Activated CD8-positive, alpha-beta T cell treated with anti-CD3 and anti-CD28 coated beads for 36 hours (primary cell): ENCODE results near the gene GCC1. TPM values are rescaled to one million over a fixed set of nuclear protein-coding genes. Genes with fewer than 3 reads are reported as not detected.

ENCODE experiments used
- ATAC-seq: fragments of 200-7000 bp; cut with Tn5 transposase; one replicate; pipeline ENCODE4 v1.10.0; 2021; ENCODE audit warnings: mild to moderate bottlenecking, moderate library complexity
- CTCF ChIA-PET: fragments of 350-600 bp; sonication (Branson Sonifier 250); formaldehyde crosslinking; loops from one replicate; lab custom pipeline; 2021; ENCODE audit warnings: antibody characterized with exemption; lab: Charles Lee
- POLR2A ChIA-PET: fragments of 350-600 bp; sonication (Branson Sonifier 250); formaldehyde crosslinking; loops from one replicate; lab custom pipeline; 2021; ENCODE audit warnings: antibody characterized with exemption; lab: Charles Lee
- DNase-seq: peaks from one replicate; pipeline ENCODE4 v3.0.0-alpha.2; 2020
- H3K27ac Mint-ChIP-seq: one replicate; pipeline ENCODE4 v1.8.0; 2021; ENCODE audit warnings: mild to moderate bottlenecking, mixed read lengths
- H3K27me3 Mint-ChIP-seq: one replicate; pipeline ENCODE4 v1.8.0; 2021; ENCODE audit warnings: mixed read lengths
- H3K36me3 Mint-ChIP-seq: one replicate; pipeline ENCODE4 v1.8.0; 2021; ENCODE audit warnings: low read depth, mixed read lengths
- H3K4me1 Mint-ChIP-seq: one replicate; pipeline ENCODE4 v1.8.0; 2021; ENCODE audit warnings: low read depth, mixed read lengths
- H3K4me3 Mint-ChIP-seq: one replicate; pipeline ENCODE4 v1.8.0; 2021; ENCODE audit warnings: mild to moderate bottlenecking, moderate library complexity, mixed read lengths
- H3K9me3 Mint-ChIP-seq: one replicate; pipeline ENCODE4 v1.8.0; 2021; ENCODE audit warnings: mixed read lengths
- intact Hi-C: fragments of 100-400 bp; cut with micrococcal nuclease; formaldehyde crosslinking; loops from one replicate; pipeline ENCODE4 v1.10.0; 2022
- total RNA-seq, 2 experiments: library from RNA; stranded (reverse); gene quantifications; one replicate each; pipeline ENCODE4 v1.2.3, GENCODE V29; 2021
- TF ChIP-seq, protein P1 (sequence below): fragments of 200-600 bp; IDR thresholded peaks from one replicate; pipeline ENCODE4 v1.8.0; 2022; ENCODE audit warnings: antibody characterized with exemption, mild to moderate bottlenecking

Gene GCC1
- total RNA-seq, 2 experiments from 2014 or later, result 12.4 to 12.5 TPM

GRCh38 chr7:127598318-127598717 is 12.9 kb upstream of the GCC1 start:
- CTCF ChIA-PET, result interaction anchor here (1.0 kb wide), 1 partner anchor 31 kb away, joined by 3 read pairs; no protein-coding TSS in a partner anchor
- no peak overlapping the region for H3K27ac Mint-ChIP-seq
- peak; percentile 16 for DNase-seq
- H3K36me3 Mint-ChIP-seq, result no peaks in the 10 kb centered on the region
- intact Hi-C loops, result no loop called here
- TF ChIP-seq, protein P1, sequence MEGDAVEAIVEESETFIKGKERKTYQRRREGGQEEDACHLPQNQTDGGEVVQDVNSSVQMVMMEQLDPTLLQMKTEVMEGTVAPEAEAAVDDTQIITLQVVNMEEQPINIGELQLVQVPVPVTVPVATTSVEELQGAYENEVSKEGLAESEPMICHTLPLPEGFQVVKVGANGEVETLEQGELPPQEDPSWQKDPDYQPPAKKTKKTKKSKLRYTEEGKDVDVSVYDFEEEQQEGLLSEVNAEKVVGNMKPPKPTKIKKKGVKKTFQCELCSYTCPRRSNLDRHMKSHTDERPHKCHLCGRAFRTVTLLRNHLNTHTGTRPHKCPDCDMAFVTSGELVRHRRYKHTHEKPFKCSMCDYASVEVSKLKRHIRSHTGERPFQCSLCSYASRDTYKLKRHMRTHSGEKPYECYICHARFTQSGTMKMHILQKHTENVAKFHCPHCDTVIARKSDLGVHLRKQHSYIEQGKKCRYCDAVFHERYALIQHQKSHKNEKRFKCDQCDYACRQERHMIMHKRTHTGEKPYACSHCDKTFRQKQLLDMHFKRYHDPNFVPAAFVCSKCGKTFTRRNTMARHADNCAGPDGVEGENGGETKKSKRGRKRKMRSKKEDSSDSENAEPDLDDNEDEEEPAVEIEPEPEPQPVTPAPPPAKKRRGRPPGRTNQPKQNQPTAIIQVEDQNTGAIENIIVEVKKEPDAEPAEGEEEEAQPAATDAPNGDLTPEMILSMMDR, result peak; percentile 31
- ATAC-seq, result no peak
- POLR2A ChIA-PET, result no interaction called here
- H3K4me1 Mint-ChIP-seq, result no peaks in the 10 kb centered on the region
- H3K27me3 Mint-ChIP-seq, result no peaks in the 10 kb centered on the region
- no peaks in the 10 kb centered on the region for H3K9me3 Mint-ChIP-seq
- H3K4me3 Mint-ChIP-seq, result no peak overlapping the region

- intact Hi-C loops, result no loop called here
- POLR2A ChIA-PET, result no interaction called here
Observed at GRCh38 chr7:127595737-127596136, 10.3 kb upstream of the GCC1 start.

DNA sequence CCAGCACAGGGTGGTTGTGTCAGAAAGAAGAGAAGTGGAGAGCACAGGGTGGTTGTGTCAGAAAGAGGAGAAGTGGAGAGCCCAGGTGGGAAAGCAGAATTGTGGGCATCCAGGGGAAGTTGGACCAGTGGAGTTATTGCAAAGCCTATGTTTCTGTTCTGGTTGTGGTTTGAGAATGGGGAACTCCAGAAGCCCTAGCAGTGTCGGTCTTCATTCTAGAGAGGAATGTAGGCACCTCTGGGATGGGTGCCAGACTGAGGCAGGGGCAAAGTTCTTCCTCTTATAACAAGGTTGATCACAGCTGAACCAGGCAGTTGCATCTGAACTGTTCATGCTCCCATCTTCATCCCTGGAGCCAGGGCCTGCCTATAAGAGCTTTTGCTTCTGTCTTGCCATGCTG is 9.1 kb upstream of the GCC1 start:
- H3K27ac Mint-ChIP-seq, result no peak overlapping the region
- intact Hi-C loops, result no loop called here
- DNase-seq (no peak), ATAC-seq (no peak)
- CTCF ChIA-PET, result no interaction called here
- TF ChIP-seq, protein P1, result no peak
- POLR2A ChIA-PET, result no interaction called here
- peaks cover 17% of the 10 kb centered on the region for H3K4me1 Mint-ChIP-seq
- H3K4me3 Mint-ChIP-seq, result no peak overlapping the region
- H3K27me3 Mint-ChIP-seq, result no peaks in the 10 kb centered on the region
- peaks cover 12% of the 10 kb centered on the region for H3K36me3 Mint-ChIP-seq
- H3K9me3 Mint-ChIP-seq, result no peaks in the 10 kb centered on the region

More at GRCh38 chr7:127595737-127596136, 10.3 kb upstream of the GCC1 start:
- H3K36me3 Mint-ChIP-seq, result peaks cover 10% of the 10 kb centered on the region
- H3K9me3 Mint-ChIP-seq, result no peaks in the 10 kb centered on the region
- ATAC-seq (no peak), DNase-seq (no peak)
- TF ChIP-seq, protein P1, result no peak
- H3K27ac Mint-ChIP-seq, result no peak overlapping the region
- no peak overlapping the region for H3K4me3 Mint-ChIP-seq
- CTCF ChIA-PET, result no interaction called here
- H3K4me1 Mint-ChIP-seq, result peaks cover 9% of the 10 kb centered on the region
- H3K27me3 Mint-ChIP-seq, result no peaks in the 10 kb centered on the region

- POLR2A ChIA-PET, result no interaction called here
- CTCF ChIA-PET, result interaction anchor here (1.2 to 1.3 kb wide), 2 partner anchors 9 to 36 kb away, joined by 3 to 4 read pairs; no protein-coding TSS in a partner anchor
- H3K4me1 Mint-ChIP-seq, result peaks cover 20% of the 10 kb centered on the region
- no peak overlapping the region for H3K27ac Mint-ChIP-seq
- no peak for DNase-seq
- no peak for ATAC-seq
- no peak overlapping the region for H3K4me3 Mint-ChIP-seq
- peaks cover 12% of the 10 kb centered on the region for H3K36me3 Mint-ChIP-seq
- intact Hi-C loops, result no loop called here
- TF ChIP-seq, protein P1, result no peak
- no peaks in the 10 kb centered on the region for H3K27me3 Mint-ChIP-seq
- H3K9me3 Mint-ChIP-seq, result no peaks in the 10 kb centered on the region
Observed at GRCh38 chr7:127592550-127592949, 7.2 kb upstream of the GCC1 start.

GRCh38 chr7:127591591-127591990 is 6.2 kb upstream of the GCC1 start:
- peak overlapping the region; percentile 59 for H3K27ac Mint-ChIP-seq
- no peaks in the 10 kb centered on the region for H3K9me3 Mint-ChIP-seq
- ATAC-seq (no peak), DNase-seq (no peak)
- no peaks in the 10 kb centered on the region for H3K27me3 Mint-ChIP-seq
- ChIA-PET CTCF (no interaction called here), POLR2A (no interaction called here)
- peaks cover 20% of the 10 kb centered on the region for H3K4me1 Mint-ChIP-seq
- TF ChIP-seq, protein P1, result no peak
- H3K4me3 Mint-ChIP-seq, result no peak overlapping the region
- intact Hi-C loops, result no loop called here
- H3K36me3 Mint-ChIP-seq, result peaks cover 12% of the 10 kb centered on the region
